GM23338 (cell line): ENCODE measurements around the gene UBE2H. TPM values are rescaled to one million over a fixed set of nuclear protein-coding genes. Genes with fewer than 3 reads are reported as not detected.

ENCODE experiments used
- ATAC-seq: fragments of 200-7000 bp; cut with Tn5 transposase; 3 replicates; pipeline ENCODE4 v1.9.1; 2020
- DNase-seq: peaks from one replicate; pipeline ENCODE4 v3.0.0-alpha.2; 2015; ENCODE audit warnings: low spot score
- H2AFZ ChIP-seq: fragments of 200-600 bp; sonication (generic); 2 replicates; pipeline ENCODE4 v1.8.0; 2016; ENCODE audit warnings: antibody characterized with exemption, mild to moderate bottlenecking, moderate library complexity
- H3F3A ChIP-seq: fragments of 200-600 bp; sonication (generic); replicated peaks from 2 replicates; pipeline ENCODE4 v1.8.0; 2017; ENCODE audit warnings: antibody characterized with exemption, mixed run types, low read depth
- H3K27ac ChIP-seq: fragments of 200-600 bp; sonication (generic); 2 replicates; pipeline ENCODE4 v1.6.1; 2016; ENCODE audit warnings: low read depth
- H3K27me3 ChIP-seq: fragments of 200-600 bp; sonication (generic); 2 replicates; pipeline ENCODE4 v1.8.0; 2016; ENCODE audit warnings: mild to moderate bottlenecking, mixed run types, moderate library complexity; ENCODE audit not compliant: insufficient read depth
- H3K36me3 ChIP-seq: fragments of 200-600 bp; sonication (generic); 2 replicates; pipeline ENCODE4 v1.8.0; 2016; ENCODE audit warnings: mild to moderate bottlenecking; ENCODE audit not compliant: insufficient read depth
- H3K4me1 ChIP-seq: fragments of 200-600 bp; sonication (generic); 2 replicates; pipeline ENCODE4 v1.8.0; 2016; ENCODE audit warnings: mild to moderate bottlenecking, moderate library complexity; ENCODE audit not compliant: insufficient read depth
- H3K4me2 ChIP-seq: fragments of 200-600 bp; sonication (generic); 2 replicates; pipeline ENCODE4 v1.7.1; 2017; ENCODE audit warnings: mixed run types
- H3K4me3 ChIP-seq: fragments of 200-600 bp; sonication (generic); 2 replicates; pipeline ENCODE4 v1.6.1; 2016; ENCODE audit warnings: mixed run types
- H3K79me2 ChIP-seq: fragments of 200-600 bp; sonication (generic); replicated peaks from 2 replicates; pipeline ENCODE4 v1.8.0; 2017; ENCODE audit warnings: mild to moderate bottlenecking; ENCODE audit not compliant: insufficient read depth
- H3K9me2 ChIP-seq: fragments of 200-600 bp; sonication (generic); 2 replicates; pipeline ENCODE4 v1.8.0; 2017; ENCODE audit not compliant: insufficient read depth
- H4K20me1 ChIP-seq: fragments of 200-600 bp; sonication (generic); replicated peaks from 2 replicates; pipeline ENCODE4 v1.8.0; 2017; ENCODE audit warnings: mild to moderate bottlenecking; ENCODE audit not compliant: insufficient read depth
- H3K27ac Mint-ChIP-seq: 2 replicates; pipeline ENCODE4 v1.8.0; 2020; ENCODE audit warnings: inconsistent platforms, mild to moderate bottlenecking, moderate library complexity, mixed read lengths
- H3K27me3 Mint-ChIP-seq: 3 replicates; pipeline ENCODE4 v1.8.0; 2022; ENCODE audit warnings: low read depth, mild to moderate bottlenecking, moderate library complexity, mixed read lengths, inconsistent platforms; ENCODE audit not compliant: insufficient read depth, poor library complexity
- H3K36me3 Mint-ChIP-seq: 3 replicates; pipeline ENCODE4 v1.8.0; 2021; ENCODE audit warnings: low read depth, mild to moderate bottlenecking, inconsistent platforms, moderate library complexity, mixed read lengths
- H3K4me1 Mint-ChIP-seq: 3 replicates; pipeline ENCODE4 v1.8.0; 2020; ENCODE audit warnings: mild to moderate bottlenecking, inconsistent platforms, mixed read lengths
- H3K4me3 Mint-ChIP-seq: 3 replicates; pipeline ENCODE4 v1.8.0; 2021; ENCODE audit warnings: moderate library complexity, mild to moderate bottlenecking, inconsistent platforms, mixed read lengths
- H3K9me3 Mint-ChIP-seq: 3 replicates; pipeline ENCODE4 v1.8.0; 2020; ENCODE audit warnings: moderate library complexity, mild to moderate bottlenecking, inconsistent platforms, mixed read lengths
- EZH2 ChIP-seq: fragments of 200-600 bp; sonication (generic); IDR thresholded peaks from one replicate; pipeline ENCODE4 v1.8.0; 2017; ENCODE audit warnings: antibody characterized with exemption, mild to moderate bottlenecking, low read depth; ENCODE audit not compliant: unreplicated experiment
- NANOG ChIP-seq: IDR thresholded peaks from 2 replicates; pipeline ENCODE4 v1.6.1; 2016; ENCODE audit warnings: antibody characterized with exemption, borderline replicate concordance
- REST ChIP-seq: IDR thresholded peaks from one replicate; pipeline ENCODE4 v1.6.1; 2018; ENCODE audit warnings: antibody characterized with exemption; ENCODE audit not compliant: unreplicated experiment
- ZNF462 ChIP-seq: fragments of 250-450 bp; sonication (Bioruptor Pico); IDR thresholded peaks from 2 replicates; pipeline ENCODE4 v1.5.0; 2020; ENCODE audit warnings: mild to moderate bottlenecking, moderate library complexity
- polyA plus RNA-seq: library from polyadenylated mRNA; unstranded; fragments of >200 nt; fragmentation: Nextera tagmentation; extraction: Ambion mirVana; gene quantifications from 2 replicates; pipeline ENCODE4 v1.2.1, GENCODE V29; 2016
- total RNA-seq: library from RNA; depleted of rRNA; stranded (reverse); fragments of >200 nt; shearing (Covaris generic); gene quantifications from 2 replicates; pipeline ENCODE4 v1.2.3, GENCODE V29; 2014

UBE2H gene
- total and polyA plus RNA-seq, 2 experiments from 2014 or later: 40.8 to 86.5 TPM

- no peak for TF ChIP-seq ZNF462 (CRISPR knock-in tag)
These were observed 88.7 kb downstream of the UBE2H start (continued) for GRCh38 chr7:129864042-129864441.

- H3K27me3 ChIP-seq: no peaks in the 10 kb centered on the region
- H3K36me3 ChIP-seq: no peaks in the 10 kb centered on the region
- H3K9me2 ChIP-seq: no peaks in the 10 kb centered on the region
- DNase-seq (no peak), ATAC-seq (peak; percentile 51)
- Mint-ChIP-seq H3K27me3 (no peaks in the 10 kb centered on the region), H3K9me3 (no peaks in the 10 kb centered on the region; the same call in 2 of the 3 replicates), H3K36me3 (peaks cover 2% of the 10 kb centered on the region; the same call in 2 of the 3 replicates), H3K27ac (peak overlapping the region; percentile 1), H3K4me3 (no peak overlapping the region), H3K4me1 (peaks cover 57% of the 10 kb centered on the region)
- H4K20me1 ChIP-seq: peaks cover 10% of the 10 kb centered on the region; the same call in 1 of the 2 replicates
- H3K4me1 ChIP-seq: peaks cover 26% of the 10 kb centered on the region
- H3F3A ChIP-seq: no peaks in the 10 kb centered on the region
- peaks cover 83% of the 10 kb centered on the region for H3K79me2 ChIP-seq
- no peak overlapping the region for H2AFZ ChIP-seq
- H3K27ac ChIP-seq: peak overlapping the region; percentile 28
- 0 out of 2 replicates have a peak overlapping the region, but pooled peaks have one; percentile 9 for H3K4me2 ChIP-seq
- H3K4me3 ChIP-seq: no peak overlapping the region
- TF ChIP-seq NANOG (no peak), REST (no peak), ZNF462 (CRISPR knock-in tag) (no peak), EZH2 (no peak)
These were observed 90.1 kb downstream of the UBE2H start for GRCh38 chr7:129862682-129863081.
